Suprapubic skin (tissue), 3 donors: ENCODE measurements around the gene ISL2.

ENCODE experiments used
- CTCF ChIP-seq, 2 donors: fragments of 200-600 bp in 1 of 2; fragments of 450-650 bp in 1 of 2; sonication (generic) in 1 of 2; IDR thresholded peaks; one replicate each; pipeline ENCODE4 v1.5.1; 2016 to 2019; ENCODE audit warnings: antibody characterized with exemption in 2 of 2, mild to moderate bottlenecking in 1 of 2, moderate library complexity in 1 of 2
- POLR2A ChIP-seq, 2 donors: fragments of 450-650 bp; IDR thresholded peaks; one replicate each; pipeline ENCODE4 v1.6.1; 2017; ENCODE audit warnings: antibody characterized with exemption in 2 of 2, mild to moderate bottlenecking in 2 of 2, moderate library complexity in 2 of 2

- TF ChIP-seq CTCF (IDR thresholded peaks at IDR 0.05) (no peak), POLR2A (IDR thresholded peaks at IDR 0.05) (no peak)
Measured at GRCh38 chr15:76380249-76380648, 43.7 kb downstream of the ISL2 start.
